Measurements from ENCODE around the gene UBE2Z. TPM values are rescaled to one million over a fixed set of nuclear protein-coding genes. Genes with fewer than 3 reads are reported as not detected.
A peak's percentile ranks its signal among the peaks of the same experiment; 100 is the strongest.

UBE2Z gene
- total and polyA plus RNA-seq, 2 of the 13 experiments (the other 11 are each of a cell fraction or from before 2014, with no cell fraction given): 63.2 to 122 TPM

GRCh38 chr17:48954300-48954755 is 46.1 kb downstream of the UBE2Z start (continued):
- TF ChIP-seq TFE3 (CRISPR knock-in tag; IDR thresholded peaks at IDR 0.05): no peak
- no peak for TF ChIP-seq AGO1 (IDR thresholded peaks at IDR 0.05; ENCODE audit: low read depth, low read length, poor library complexity, severe bottlenecking)
- TF ChIP-seq, protein P1, sequence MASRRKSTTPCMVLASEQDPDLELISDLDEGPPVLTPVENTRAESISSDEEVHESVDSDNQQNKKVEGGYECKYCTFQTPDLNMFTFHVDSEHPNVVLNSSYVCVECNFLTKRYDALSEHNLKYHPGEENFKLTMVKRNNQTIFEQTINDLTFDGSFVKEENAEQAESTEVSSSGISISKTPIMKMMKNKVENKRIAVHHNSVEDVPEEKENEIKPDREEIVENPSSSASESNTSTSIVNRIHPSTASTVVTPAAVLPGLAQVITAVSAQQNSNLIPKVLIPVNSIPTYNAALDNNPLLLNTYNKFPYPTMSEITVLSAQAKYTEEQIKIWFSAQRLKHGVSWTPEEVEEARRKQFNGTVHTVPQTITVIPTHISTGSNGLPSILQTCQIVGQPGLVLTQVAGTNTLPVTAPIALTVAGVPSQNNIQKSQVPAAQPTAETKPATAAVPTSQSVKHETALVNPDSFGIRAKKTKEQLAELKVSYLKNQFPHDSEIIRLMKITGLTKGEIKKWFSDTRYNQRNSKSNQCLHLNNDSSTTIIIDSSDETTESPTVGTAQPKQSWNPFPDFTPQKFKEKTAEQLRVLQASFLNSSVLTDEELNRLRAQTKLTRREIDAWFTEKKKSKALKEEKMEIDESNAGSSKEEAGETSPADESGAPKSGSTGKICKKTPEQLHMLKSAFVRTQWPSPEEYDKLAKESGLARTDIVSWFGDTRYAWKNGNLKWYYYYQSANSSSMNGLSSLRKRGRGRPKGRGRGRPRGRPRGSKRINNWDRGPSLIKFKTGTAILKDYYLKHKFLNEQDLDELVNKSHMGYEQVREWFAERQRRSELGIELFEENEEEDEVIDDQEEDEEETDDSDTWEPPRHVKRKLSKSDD (CRISPR knock-in tag; IDR thresholded peaks at IDR 0.05; ENCODE audit: low read depth): no peak
- no peak for TF ChIP-seq SMARCE1 (IDR thresholded peaks at IDR 0.05; ENCODE audit: borderline replicate concordance)
- TF ChIP-seq NR0B2 (CRISPR knock-in tag; IDR thresholded peaks at IDR 0.05): peak; percentile 49; the same call in 1 of the 2 replicates
- TF ChIP-seq BCL6 (CRISPR knock-in tag; IDR thresholded peaks at IDR 0.05): no peak
- TF ChIP-seq, protein P2, sequence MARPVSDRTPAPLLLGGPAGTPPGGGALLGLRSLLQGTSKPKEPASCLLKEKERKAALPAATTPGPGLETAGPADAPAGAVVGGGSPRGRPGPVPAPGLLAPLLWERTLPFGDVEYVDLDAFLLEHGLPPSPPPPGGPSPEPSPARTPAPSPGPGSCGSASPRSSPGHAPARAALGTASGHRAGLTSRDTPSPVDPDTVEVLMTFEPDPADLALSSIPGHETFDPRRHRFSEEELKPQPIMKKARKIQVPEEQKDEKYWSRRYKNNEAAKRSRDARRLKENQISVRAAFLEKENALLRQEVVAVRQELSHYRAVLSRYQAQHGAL (CRISPR knock-in tag; IDR thresholded peaks at IDR 0.05; ENCODE audit: not compliant biosample characterization): no peak
- TF ChIP-seq HMGXB3 (CRISPR knock-in tag; IDR thresholded peaks at IDR 0.05; ENCODE audit: borderline replicate concordance): no peak
- TF ChIP-seq, protein P3, sequence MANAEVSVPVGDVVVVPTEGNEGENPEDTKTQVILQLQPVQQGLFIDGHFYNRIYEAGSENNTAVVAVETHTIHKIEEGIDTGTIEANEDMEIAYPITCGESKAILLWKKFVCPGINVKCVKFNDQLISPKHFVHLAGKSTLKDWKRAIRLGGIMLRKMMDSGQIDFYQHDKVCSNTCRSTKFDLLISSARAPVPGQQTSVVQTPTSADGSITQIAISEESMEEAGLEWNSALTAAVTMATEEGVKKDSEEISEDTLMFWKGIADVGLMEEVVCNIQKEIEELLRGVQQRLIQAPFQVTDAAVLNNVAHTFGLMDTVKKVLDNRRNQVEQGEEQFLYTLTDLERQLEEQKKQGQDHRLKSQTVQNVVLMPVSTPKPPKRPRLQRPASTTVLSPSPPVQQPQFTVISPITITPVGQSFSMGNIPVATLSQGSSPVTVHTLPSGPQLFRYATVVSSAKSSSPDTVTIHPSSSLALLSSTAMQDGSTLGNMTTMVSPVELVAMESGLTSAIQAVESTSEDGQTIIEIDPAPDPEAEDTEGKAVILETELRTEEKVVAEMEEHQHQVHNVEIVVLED (CRISPR knock-in tag; IDR thresholded peaks at IDR 0.05; ENCODE audit: borderline replicate concordance): peak; percentile 40; the same call in 1 of the 2 replicates
- peak; percentile 72; the same call in 1 of the 2 replicates for TF ChIP-seq ZNF784 (CRISPR knock-in tag; IDR thresholded peaks at IDR 0.05; ENCODE audit: borderline replicate concordance)
- no peak for TF ChIP-seq REXO4 (CRISPR knock-in tag; IDR thresholded peaks at IDR 0.05; ENCODE audit: borderline replicate concordance)
- no peak for TF ChIP-seq ZNF572 (CRISPR knock-in tag; IDR thresholded peaks at IDR 0.05)
- TF ChIP-seq THRA (CRISPR knock-in tag; IDR thresholded peaks at IDR 0.05; ENCODE audit: borderline replicate concordance): no peak; the same call in 1 of the 2 replicates

Measured in HepG2 (cell line).